Stimulated activated naive CD8-positive, alpha-beta T cell treated with anti-CD3 and anti-CD28 coated beads, Interleukin-15, amount 100 ng/mL, for 72 hours (primary cell): ENCODE measurements around the gene ARMH3.

Experiments used
- ATAC-seq: fragments of 150-1000 bp; cut with Tn5 transposase; 2 replicates; pipeline ENCODE4 v1.10.0; 2021; ENCODE audit warnings: mild to moderate bottlenecking, moderate library complexity
- DNase-seq, 2 donors: peaks; one replicate each; pipeline ENCODE4 v3.0.0; 2021 to 2022
- H3K27ac Mint-ChIP-seq, 2 donors: one replicate each; pipeline ENCODE4 v1.8.0; 2022; ENCODE audit warnings: mild to moderate bottlenecking in 2 of 2, mixed read lengths in 2 of 2, moderate library complexity in 2 of 2
- H3K27me3 Mint-ChIP-seq: one replicate; pipeline ENCODE4 v1.8.0; 2022; ENCODE audit warnings: mixed read lengths
- H3K4me1 Mint-ChIP-seq: one replicate; pipeline ENCODE4 v1.8.0; 2022; ENCODE audit warnings: mild to moderate bottlenecking, mixed read lengths
- H3K4me3 Mint-ChIP-seq, 2 donors: one replicate each; pipeline ENCODE4 v1.8.0; 2022; ENCODE audit warnings: mild to moderate bottlenecking in 2 of 2, mixed read lengths in 2 of 2, moderate library complexity in 1 of 2
- H3K9me3 Mint-ChIP-seq, 2 donors: one replicate each; pipeline ENCODE4 v1.8.0; 2022; ENCODE audit warnings: mixed read lengths in 2 of 2

Gene ARMH3

GRCh38 chr10:101887775-101888174 is 168.2 kb downstream of the ARMH3 start:
- no peak overlapping the region for H3K27ac Mint-ChIP-seq
- ATAC-seq (no peak), DNase-seq (no peak)
- H3K4me1 Mint-ChIP-seq = peaks cover 5% of the 10 kb centered on the region
- no peaks in the 10 kb centered on the region for H3K27me3 Mint-ChIP-seq
- no peaks in the 10 kb centered on the region for H3K9me3 Mint-ChIP-seq
- H3K4me3 Mint-ChIP-seq = no peak overlapping the region

GRCh38 chr10:101886521-101887312 is 169.3 kb downstream of the ARMH3 start:
- H3K4me1 Mint-ChIP-seq = peaks cover 5% of the 10 kb centered on the region

GRCh38 chr10:101881036-101881774 is 174.8 kb downstream of the ARMH3 start:
- ATAC-seq (no peak), DNase-seq (no peak)
- H3K27ac Mint-ChIP-seq = no peak overlapping the region
- peaks cover 11% of the 10 kb centered on the region for H3K4me1 Mint-ChIP-seq
- H3K4me3 Mint-ChIP-seq = no peak overlapping the region
- H3K9me3 Mint-ChIP-seq = no peaks in the 10 kb centered on the region
- no peaks in the 10 kb centered on the region for H3K27me3 Mint-ChIP-seq

More at GRCh38 chr10:101886521-101887312, 169.3 kb downstream of the ARMH3 start:
- no peak for DNase-seq
- Mint-ChIP-seq H3K27ac (no peak overlapping the region), H3K9me3 (no peaks in the 10 kb centered on the region), H3K27me3 (no peaks in the 10 kb centered on the region), H3K4me3 (no peak overlapping the region)
- no peak for ATAC-seq

GRCh38 chr10:101880232-101880573 is 175.8 kb downstream of the ARMH3 start:
- H3K4me3 Mint-ChIP-seq = no peak overlapping the region
- H3K27me3 Mint-ChIP-seq = no peaks in the 10 kb centered on the region
- ATAC-seq = no peak
- DNase-seq = no peak
- no peak overlapping the region for H3K27ac Mint-ChIP-seq
- peaks cover 21% of the 10 kb centered on the region for H3K4me1 Mint-ChIP-seq
- H3K9me3 Mint-ChIP-seq = no peaks in the 10 kb centered on the region

- no peak for ATAC-seq
- no peak overlapping the region for H3K27ac Mint-ChIP-seq
- H3K4me1 Mint-ChIP-seq = peaks cover 24% of the 10 kb centered on the region
- H3K27me3 Mint-ChIP-seq = no peaks in the 10 kb centered on the region
- DNase-seq = no peak
- no peak overlapping the region for H3K4me3 Mint-ChIP-seq
- H3K9me3 Mint-ChIP-seq = no peaks in the 10 kb centered on the region
These were observed 176.3 kb downstream of the ARMH3 start for GRCh38 chr10:101879456-101880231.

GRCh38 chr10:101878869-101879268 is 177.1 kb downstream of the ARMH3 start:
- no peak for DNase-seq
- H3K4me3 Mint-ChIP-seq = no peak overlapping the region
- no peak for ATAC-seq
- peaks cover 24% of the 10 kb centered on the region for H3K4me1 Mint-ChIP-seq
- H3K27me3 Mint-ChIP-seq = no peaks in the 10 kb centered on the region
- no peak overlapping the region for H3K27ac Mint-ChIP-seq
- H3K9me3 Mint-ChIP-seq = no peaks in the 10 kb centered on the region

GRCh38 chr10:101875068-101875688 is 180.8 kb downstream of the ARMH3 start:
- ATAC-seq = no peak
- no peak overlapping the region for H3K4me3 Mint-ChIP-seq
- H3K27me3 Mint-ChIP-seq = no peaks in the 10 kb centered on the region
- H3K9me3 Mint-ChIP-seq = no peaks in the 10 kb centered on the region
- no peak for DNase-seq
- H3K27ac Mint-ChIP-seq = peak overlapping the region in 1 of 2 donors; percentile 2
- H3K4me1 Mint-ChIP-seq = peaks cover 24% of the 10 kb centered on the region

- DNase-seq (no peak), ATAC-seq (no peak)
- Mint-ChIP-seq H3K27me3 (no peaks in the 10 kb centered on the region), H3K4me3 (no peak overlapping the region), H3K9me3 (no peaks in the 10 kb centered on the region), H3K4me1 (peaks cover 20% of the 10 kb centered on the region), H3K27ac (no peak overlapping the region)
These were observed 181.7 kb downstream of the ARMH3 start for GRCh38 chr10:101874252-101874651.

- no peak overlapping the region for H3K4me3 Mint-ChIP-seq
- no peaks in the 10 kb centered on the region for H3K9me3 Mint-ChIP-seq
- ATAC-seq (no peak), DNase-seq (no peak)
- no peak overlapping the region for H3K27ac Mint-ChIP-seq
- H3K4me1 Mint-ChIP-seq = no peaks in the 10 kb centered on the region
- no peaks in the 10 kb centered on the region for H3K27me3 Mint-ChIP-seq
These were observed 188.0 kb downstream of the ARMH3 start for GRCh38 chr10:101867931-101868330.

- no peak overlapping the region for H3K4me3 Mint-ChIP-seq
- DNase-seq = no peak
- H3K27ac Mint-ChIP-seq = no peak overlapping the region
- no peaks in the 10 kb centered on the region for H3K27me3 Mint-ChIP-seq
- ATAC-seq = no peak
- peaks cover 0 to 14% of the 10 kb centered on the region in 2 donors for H3K9me3 Mint-ChIP-seq
- H3K4me1 Mint-ChIP-seq = no peaks in the 10 kb centered on the region
These were observed 196.4 kb downstream of the ARMH3 start for GRCh38 chr10:101859530-101859929.

GRCh38 chr10:101858723-101859500 is 197.1 kb downstream of the ARMH3 start:
- Mint-ChIP-seq H3K27ac (no peak overlapping the region), H3K4me3 (no peak overlapping the region), H3K9me3 (peaks cover 0 to 14% of the 10 kb centered on the region in 2 donors), H3K4me1 (no peaks in the 10 kb centered on the region), H3K27me3 (no peaks in the 10 kb centered on the region)
- peak; percentile 45 for ATAC-seq
- DNase-seq = no peak

GRCh38 chr10:101857802-101858476 is 198.0 kb downstream of the ARMH3 start:
- H3K27me3 Mint-ChIP-seq = no peaks in the 10 kb centered on the region
- H3K4me1 Mint-ChIP-seq = no peaks in the 10 kb centered on the region

GRCh38 chr10:101856626-101857025 is 199.3 kb downstream of the ARMH3 start:
- Mint-ChIP-seq H3K4me3 (no peak overlapping the region), H3K4me1 (no peaks in the 10 kb centered on the region), H3K27ac (no peak overlapping the region), H3K9me3 (peaks cover 0 to 14% of the 10 kb centered on the region in 2 donors), H3K27me3 (no peaks in the 10 kb centered on the region)
- no peak for DNase-seq
- ATAC-seq = no peak

More at GRCh38 chr10:101857802-101858476, 198.0 kb downstream of the ARMH3 start:
- Mint-ChIP-seq H3K4me3 (no peak overlapping the region), H3K9me3 (peaks cover 0 to 14% of the 10 kb centered on the region in 2 donors), H3K27ac (no peak overlapping the region)
- ATAC-seq = no peak
- DNase-seq = no peak

- DNase-seq = no peak
- Mint-ChIP-seq H3K27me3 (no peaks in the 10 kb centered on the region), H3K27ac (peak overlapping the region in 1 of 2 donors; percentile 29)
These were observed 204.4 kb downstream of the ARMH3 start for GRCh38 chr10:101851411-101852116.

More at GRCh38 chr10:101851411-101852116, 204.4 kb downstream of the ARMH3 start:
- Mint-ChIP-seq H3K4me1 (no peaks in the 10 kb centered on the region), H3K9me3 (no peaks in the 10 kb centered on the region), H3K4me3 (no peak overlapping the region)
- ATAC-seq = no peak
